Esophagus muscularis mucosa (tissue), 4 donors: ENCODE measurements around the gene CAGE1. TPM values are rescaled to one million over a fixed set of nuclear protein-coding genes. Genes with fewer than 3 reads are reported as not detected.

ENCODE experiments used
- DNase-seq: peaks from one replicate; pipeline ENCODE4 v3.0.0-alpha.2; 2017; ENCODE audit errors: extremely low spot score
- H3K27ac ChIP-seq, 4 donors: fragments of 200-600 bp; sonication (generic); replicated peaks in 1 of 4; 1 replicate in 3 of 4; 2 replicates in 1 of 4; pipeline ENCODE4 v1.5.1; 2016 to 2019; ENCODE audit warnings: mild to moderate bottlenecking in 1 of 4
- H3K27me3 ChIP-seq, 4 donors: fragments of 200-600 bp; sonication (generic); one replicate each; pipeline versions ENCODE4 v1.5.1 to v1.6.0; 2016 to 2019
- H3K36me3 ChIP-seq, 4 donors: fragments of 200-600 bp; sonication (generic); one replicate each; pipeline ENCODE4 v1.5.1; 2016 to 2019
- H3K4me1 ChIP-seq, 4 donors: fragments of 200-600 bp; sonication (generic); one replicate each; pipeline ENCODE4 v1.5.1; 2016 to 2019
- H3K4me3 ChIP-seq, 4 donors: fragments of 200-600 bp; sonication (generic); 1 replicate in 2 of 4; 2 replicates in 2 of 4; pipeline ENCODE4 v1.5.1; 2016 to 2019; ENCODE audit warnings: mild to moderate bottlenecking in 4 of 4, moderate library complexity in 1 of 4
- H3K9me3 ChIP-seq, 4 donors: fragments of 200-600 bp; sonication (generic); 1 replicate in 3 of 4; 2 replicates in 1 of 4; pipeline ENCODE4 v1.5.1; 2016 to 2019
- CTCF ChIP-seq, 3 experiments: fragments of 200-600 bp in 2 of 3; fragments of 450-650 bp in 1 of 3; sonication (generic) in 2 of 3; IDR thresholded peaks; one replicate each; pipeline ENCODE4 v1.5.1; 2017 to 2019; ENCODE audit warnings: antibody characterized with exemption in 3 of 3, mild to moderate bottlenecking in 2 of 3, moderate library complexity in 1 of 3
- EP300 ChIP-seq: sonication (generic); formaldehyde crosslinking; IDR thresholded peaks from one replicate; pipeline ENCODE4 v1.6.1; 2017; ENCODE audit warnings: antibody characterized with exemption
- POLR2A ChIP-seq: fragments of 450-650 bp; IDR thresholded peaks from one replicate; pipeline ENCODE4 v1.6.1; 2017; ENCODE audit warnings: antibody characterized with exemption, moderate library complexity, mild to moderate bottlenecking, low read depth
- POLR2AphosphoS5 ChIP-seq, 2 donors: sonication (generic); formaldehyde crosslinking; IDR thresholded peaks; one replicate each; pipeline ENCODE4 v1.6.1; 2017; ENCODE audit warnings: antibody characterized with exemption in 2 of 2
- WGBS: methylation state at CpG from one replicate; pipeline ENCODE4 v1.1.5; 2018; 5-methylcytosine and 5-hydroxymethylcytosine counted together
- intact Hi-C: fragments of 100-400 bp; cut with DNase I; formaldehyde crosslinking; loops from one replicate; pipeline ENCODE4 v1.15.1; 2023
- total RNA-seq, 4 donors: library from RNA; depleted of rRNA; stranded (reverse); fragments of >200 nt; gene quantifications; one replicate each; pipeline versions ENCODE4 v1.1.0 to v1.2.1, GENCODE V29; 2016

Gene CAGE1
- total RNA-seq, 4 donors from 2014 or later, result not detected

- Histone ChIP-seq H3K9me3 (no peaks in the 10 kb centered on the region), H3K27ac (no peak overlapping the region), H3K4me3 (peak overlapping the region in 1 of 4 donors; percentile 80), H3K36me3 (peaks cover 10 to 32% (median 22%) of the 10 kb centered on the region in 4 donors), H3K4me1 (peaks cover 16 to 33% (median 30%) of the 10 kb centered on the region in 4 donors), H3K27me3 (no peaks in the 10 kb centered on the region)
- no peak for DNase-seq
- intact Hi-C loops, result loop anchor here (10.0 kb wide), 1 partner anchor 106 kb away; no protein-coding TSS in a partner anchor
- TF ChIP-seq EP300 (no peak), POLR2AphosphoS5 (IDR thresholded peaks at IDR 0.05) (no peak), CTCF (IDR thresholded peaks at IDR 0.05) (no peak), POLR2A (no peak)
- WGBS, result 77% methylated on average over 4 of the region's 4 CpGs
These were observed 1.6 kb upstream of the CAGE1 start for GRCh38 chr6:7391151-7391550.

GRCh38 chr6:7390226-7390878 is 810 bp upstream of the CAGE1 start:
- DNase-seq, result no peak
- TF ChIP-seq POLR2A, result no peak
- no peak for TF ChIP-seq POLR2AphosphoS5 (IDR thresholded peaks at IDR 0.05)
- no peak for TF ChIP-seq CTCF (IDR thresholded peaks at IDR 0.05)
- TF ChIP-seq EP300, result no peak
- Histone ChIP-seq H3K36me3 (peaks cover 5 to 24% (median 19%) of the 10 kb centered on the region in 4 donors), H3K4me3 (peak overlapping the region; percentile 68 to 89 (median 84)), H3K27me3 (no peaks in the 10 kb centered on the region), H3K4me1 (peaks cover 16 to 33% (median 30%) of the 10 kb centered on the region in 4 donors), H3K27ac (peak overlapping the region; percentile 87 to 95 (median 93)), H3K9me3 (no peaks in the 10 kb centered on the region)
- intact Hi-C loops, result loop anchor here (10.0 kb wide), 1 partner anchor 106 kb away; no protein-coding TSS in a partner anchor
- 3% methylated on average over 14 of the region's 14 CpGs for WGBS

- Histone ChIP-seq H3K27ac (peak overlapping the region; percentile 87 to 95 (median 93)), H3K9me3 (no peaks in the 10 kb centered on the region), H3K36me3 (peaks cover 0 to 12% (median 8%) of the 10 kb centered on the region in 4 donors), H3K4me1 (peaks cover 16 to 33% (median 30%) of the 10 kb centered on the region in 4 donors), H3K27me3 (no peaks in the 10 kb centered on the region), H3K4me3 (peak overlapping the region; percentile 68 to 89 (median 84))
- TF ChIP-seq EP300 (no peak), POLR2AphosphoS5 (IDR thresholded peaks at IDR 0.05) (no peak), CTCF (IDR thresholded peaks at IDR 0.05) (no peak), POLR2A (no peak)
- intact Hi-C loops, result loop anchor here (1.0 kb wide), 1 partner anchor 77 kb away; no protein-coding TSS in a partner anchor
- 0% methylated on average over 10 of the region's 11 CpGs for WGBS
- DNase-seq, result no peak
These were observed 436 bp downstream of the CAGE1 start for GRCh38 chr6:7389162-7389450.

- no peak for TF ChIP-seq CTCF (IDR thresholded peaks at IDR 0.05)
- TF ChIP-seq EP300, result no peak
- TF ChIP-seq POLR2AphosphoS5 (IDR thresholded peaks at IDR 0.05), result no peak
- no peak for TF ChIP-seq POLR2A
- Histone ChIP-seq H3K27me3 (peaks cover 0 to 5% (median 0%) of the 10 kb centered on the region in 4 donors), H3K4me1 (no peaks in the 10 kb centered on the region), H3K27ac (no peak overlapping the region), H3K36me3 (no peaks in the 10 kb centered on the region), H3K4me3 (no peak overlapping the region), H3K9me3 (no peaks in the 10 kb centered on the region)
- no peak for DNase-seq
- WGBS, result 67% methylated on average over 1 of the region's 1 CpG
- intact Hi-C loops, result no loop called here
These were observed 8.4 kb downstream of the CAGE1 start for GRCh38 chr6:7381092-7381491.

- Histone ChIP-seq H3K27me3 (peaks cover 0 to 10% (median 0%) of the 10 kb centered on the region in 4 donors), H3K9me3 (no peaks in the 10 kb centered on the region), H3K4me1 (no peaks in the 10 kb centered on the region), H3K27ac (no peak overlapping the region), H3K36me3 (no peaks in the 10 kb centered on the region), H3K4me3 (no peak overlapping the region)
- no peak for DNase-seq
- 51% methylated on average over 4 of the region's 4 CpGs for WGBS
- TF ChIP-seq POLR2A, result no peak
- no peak for TF ChIP-seq EP300
- TF ChIP-seq CTCF (IDR thresholded peaks at IDR 0.05), result no peak
- TF ChIP-seq POLR2AphosphoS5 (IDR thresholded peaks at IDR 0.05), result no peak
- intact Hi-C loops, result no loop called here
These were observed 10.8 kb downstream of the CAGE1 start for GRCh38 chr6:7378740-7379139.
